Type B pancreatic cell (in vitro differentiated cells): ENCODE data around the gene TMEM163. TPM values are rescaled to one million over a fixed set of nuclear protein-coding genes. Genes with fewer than 3 reads are reported as not detected.
"Not testable (repeated sequence)": the region's sequence is repeated elsewhere in the genome, so short reads cannot be mapped to it uniquely, and the experiment has no call there.

Experiments
- DNase-seq: peaks from one replicate; pipeline ENCODE4 v3.0.0; 2021; ENCODE audit warnings: mixed read lengths; ENCODE audit not compliant: unreplicated experiment; ENCODE audit errors: extremely low spot score
- H3K27ac Mint-ChIP-seq: 2 replicates; pipeline ENCODE4 v1.8.0; 2021; ENCODE audit warnings: mild to moderate bottlenecking, mixed read lengths
- H3K27me3 Mint-ChIP-seq: 2 replicates; pipeline ENCODE4 v1.8.0; 2021; ENCODE audit warnings: mixed read lengths
- H3K36me3 Mint-ChIP-seq: 2 replicates; pipeline ENCODE4 v1.8.0; 2021; ENCODE audit warnings: mixed read lengths
- H3K4me1 Mint-ChIP-seq: one replicate; pipeline ENCODE4 v1.8.0; 2021; ENCODE audit warnings: mixed read lengths; ENCODE audit not compliant: unreplicated experiment
- H3K4me3 Mint-ChIP-seq: 2 replicates; pipeline ENCODE4 v1.8.0; 2021; ENCODE audit warnings: mild to moderate bottlenecking, mixed read lengths
- H3K9me3 Mint-ChIP-seq: 2 replicates; pipeline ENCODE4 v1.8.0; 2021; ENCODE audit warnings: mixed read lengths
- total RNA-seq: library from RNA; stranded (reverse); gene quantifications from 2 replicates; pipeline ENCODE4 v1.2.1, GENCODE V29; 2021; ENCODE audit warnings: low replicate concordance
- TF ChIP-seq, protein P1 (sequence below): fragments of 200-600 bp; sonication (generic); conservative IDR thresholded peaks from 2 replicates; pipeline ENCODE4 v1.5.0; 2021; ENCODE audit warnings: antibody characterized with exemption, mild to moderate bottlenecking

The TMEM163 gene
- total RNA-seq, 1 donor from 2014 or later: 4.0 TPM

DNA sequence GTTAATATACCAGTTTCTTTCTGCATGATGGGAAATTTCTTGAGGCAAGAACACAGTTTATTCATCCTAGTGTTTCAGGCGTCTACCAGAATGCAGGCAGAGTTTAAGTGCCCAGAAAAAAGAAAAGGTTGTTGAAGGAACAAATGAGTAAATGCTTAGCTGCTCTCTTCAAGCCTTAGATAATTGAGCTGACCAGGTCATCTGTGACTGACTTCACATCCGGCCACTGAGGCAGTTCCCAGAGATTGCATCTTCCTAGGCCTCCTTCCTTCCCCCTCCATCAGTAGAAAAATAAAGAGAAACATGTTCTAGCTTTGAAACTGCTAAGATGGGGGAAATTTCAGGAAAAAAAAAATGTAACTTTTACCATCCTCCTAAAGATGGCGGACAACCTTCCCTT lies 9.4 kb upstream of the TMEM163 start:
- TF ChIP-seq, protein P1, sequence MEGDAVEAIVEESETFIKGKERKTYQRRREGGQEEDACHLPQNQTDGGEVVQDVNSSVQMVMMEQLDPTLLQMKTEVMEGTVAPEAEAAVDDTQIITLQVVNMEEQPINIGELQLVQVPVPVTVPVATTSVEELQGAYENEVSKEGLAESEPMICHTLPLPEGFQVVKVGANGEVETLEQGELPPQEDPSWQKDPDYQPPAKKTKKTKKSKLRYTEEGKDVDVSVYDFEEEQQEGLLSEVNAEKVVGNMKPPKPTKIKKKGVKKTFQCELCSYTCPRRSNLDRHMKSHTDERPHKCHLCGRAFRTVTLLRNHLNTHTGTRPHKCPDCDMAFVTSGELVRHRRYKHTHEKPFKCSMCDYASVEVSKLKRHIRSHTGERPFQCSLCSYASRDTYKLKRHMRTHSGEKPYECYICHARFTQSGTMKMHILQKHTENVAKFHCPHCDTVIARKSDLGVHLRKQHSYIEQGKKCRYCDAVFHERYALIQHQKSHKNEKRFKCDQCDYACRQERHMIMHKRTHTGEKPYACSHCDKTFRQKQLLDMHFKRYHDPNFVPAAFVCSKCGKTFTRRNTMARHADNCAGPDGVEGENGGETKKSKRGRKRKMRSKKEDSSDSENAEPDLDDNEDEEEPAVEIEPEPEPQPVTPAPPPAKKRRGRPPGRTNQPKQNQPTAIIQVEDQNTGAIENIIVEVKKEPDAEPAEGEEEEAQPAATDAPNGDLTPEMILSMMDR: no peak
- H3K4me3 Mint-ChIP-seq: no peak overlapping the region
- no peak overlapping the region for H3K27ac Mint-ChIP-seq
- H3K4me1 Mint-ChIP-seq: no peaks in the 10 kb centered on the region
- peaks cover 24% of the 10 kb centered on the region for H3K27me3 Mint-ChIP-seq
- no peak for DNase-seq
- no peaks in the 10 kb centered on the region for H3K9me3 Mint-ChIP-seq
- no peaks in the 10 kb centered on the region for H3K36me3 Mint-ChIP-seq

DNA sequence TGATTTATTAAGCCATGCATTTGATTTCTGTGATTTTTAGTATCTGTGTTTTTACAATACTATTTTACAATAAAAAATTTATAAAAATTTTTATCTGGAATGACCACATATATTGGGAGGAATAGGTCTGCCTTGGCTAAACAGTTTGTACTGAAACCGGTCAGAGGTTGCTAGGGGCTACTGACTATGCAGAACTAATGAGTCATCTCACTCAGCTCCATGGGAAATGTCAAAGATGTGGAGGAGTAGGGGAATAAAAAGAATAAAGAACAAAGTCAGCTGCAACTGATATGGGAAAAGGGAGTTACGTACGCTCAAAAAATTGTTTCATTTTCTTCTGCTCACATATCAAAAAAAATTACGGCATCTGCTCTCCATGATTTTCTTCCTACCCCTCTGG lies 8.6 kb upstream of the TMEM163 start:
- Mint-ChIP-seq H3K4me3 (no peak overlapping the region), H3K4me1 (no peaks in the 10 kb centered on the region), H3K27me3 (peaks cover 31% of the 10 kb centered on the region), H3K36me3 (no peaks in the 10 kb centered on the region), H3K27ac (no peak overlapping the region), H3K9me3 (no peaks in the 10 kb centered on the region)
- TF ChIP-seq, protein P1: no peak
- DNase-seq: no peak

DNA sequence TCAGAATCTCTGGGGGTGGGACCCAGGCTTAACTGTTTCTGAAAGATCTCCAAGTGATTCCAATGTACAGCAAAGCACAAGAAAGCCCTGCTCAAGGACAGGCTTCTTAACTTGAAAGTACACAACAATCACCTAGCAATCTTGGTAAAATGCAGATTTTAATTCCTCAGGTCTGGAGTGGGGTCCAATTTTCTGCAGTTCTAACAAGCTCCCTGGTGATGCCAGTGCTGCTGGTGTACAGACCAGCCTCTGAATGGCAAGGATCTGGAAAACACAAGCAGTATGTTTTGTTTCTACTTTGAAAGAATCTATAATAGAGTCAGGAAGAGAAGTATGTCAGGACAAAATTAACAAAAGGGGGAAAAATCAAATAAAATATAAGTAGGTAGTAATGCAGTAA lies 7.8 kb upstream of the TMEM163 start:
- Mint-ChIP-seq H3K27me3 (peaks cover 38% of the 10 kb centered on the region), H3K9me3 (peaks cover under 1% of the 10 kb centered on the region), H3K4me3 (no peak overlapping the region), H3K36me3 (no peaks in the 10 kb centered on the region), H3K4me1 (no peaks in the 10 kb centered on the region), H3K27ac (no peak overlapping the region)
- DNase-seq: no peak
- TF ChIP-seq, protein P1: no peak

DNA sequence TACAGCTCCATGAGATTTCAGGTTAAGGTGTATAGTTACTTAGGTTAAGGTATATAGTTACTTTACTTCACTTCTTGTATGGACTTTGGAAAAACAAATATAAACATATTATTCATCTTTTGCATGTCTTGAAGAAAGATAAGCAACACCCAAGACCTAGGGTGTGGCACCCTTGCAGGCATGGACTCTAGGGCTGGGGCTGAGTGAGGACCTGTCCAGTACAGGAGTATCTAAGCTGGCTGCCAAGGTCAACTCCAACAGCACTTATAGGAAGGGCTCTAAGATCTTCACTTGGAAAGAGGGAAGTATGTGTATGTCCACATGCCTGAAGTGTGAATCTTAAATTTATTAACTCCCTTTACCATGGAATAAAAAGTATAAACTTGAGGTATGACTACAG lies 7.1 kb upstream of the TMEM163 start:
- no peaks in the 10 kb centered on the region for H3K4me1 Mint-ChIP-seq

GRCh38 chr2:134724341-134724740 lies 5.5 kb upstream of the TMEM163 start:
- DNase-seq: no peak
- Mint-ChIP-seq H3K36me3 (no peaks in the 10 kb centered on the region), H3K27ac (no peak overlapping the region), H3K27me3 (peaks cover 61% of the 10 kb centered on the region), H3K9me3 (peaks cover 4% of the 10 kb centered on the region), H3K4me3 (no peak overlapping the region), H3K4me1 (peaks cover 4% of the 10 kb centered on the region)
- TF ChIP-seq, protein P1: no peak

More for the DNA sequence above, 7.1 kb upstream of the TMEM163 start:
- Mint-ChIP-seq H3K36me3 (no peaks in the 10 kb centered on the region), H3K4me3 (no peak overlapping the region), H3K9me3 (peaks cover 4% of the 10 kb centered on the region), H3K27ac (no peak overlapping the region), H3K27me3 (peaks cover 46% of the 10 kb centered on the region)
- DNase-seq: no peak
- TF ChIP-seq, protein P1: no peak

DNA sequence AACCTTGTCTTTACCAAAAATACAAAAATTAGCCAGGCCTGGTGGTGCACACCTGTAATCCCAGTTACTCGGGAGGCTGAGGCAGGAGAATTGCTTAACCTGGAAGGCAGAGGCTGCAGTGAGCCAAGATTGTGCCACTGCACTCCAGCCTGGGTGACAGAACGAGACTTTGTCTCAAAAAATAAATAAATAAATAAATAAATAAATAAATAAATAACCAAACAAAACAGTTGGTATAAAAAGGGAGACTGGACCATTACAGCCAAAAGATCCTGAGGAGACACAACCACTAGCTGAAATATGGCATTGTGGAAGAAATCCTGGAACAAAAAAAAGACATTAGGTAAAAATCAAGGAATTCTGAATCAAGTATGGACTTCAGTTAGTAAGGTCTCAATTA lies 4.9 kb upstream of the TMEM163 start:
- not testable (repeated sequence) for H3K4me1 Mint-ChIP-seq, H3K4me3 Mint-ChIP-seq, H3K9me3 Mint-ChIP-seq, DNase-seq, H3K27ac Mint-ChIP-seq, H3K36me3 Mint-ChIP-seq
- H3K27me3 Mint-ChIP-seq: peaks cover 59% of the 10 kb centered on the region
